ENCODE measurements around the gene TDRD12. TPM values are rescaled to one million over a fixed set of nuclear protein-coding genes. Genes with fewer than 3 reads are reported as not detected.
A peak's percentile ranks its signal among the peaks of the same experiment; 100 is the strongest.

Gene TDRD12
- total and polyA plus RNA-seq, 2 of the 13 experiments (the other 11 are each of a cell fraction or from before 2014, with no cell fraction given): 0.03 to 0.40 TPM

GRCh38 chr19:32675720-32676185 lies 43.8 kb upstream of the TDRD12 start, which contains the start of gene RGS9BP:
Gene RGS9BP (plus strand): TSS chr19:32675848. CDS start chr19:32676264, 416 bp downstream.
- peak within 1 kb of the TSS; percentile 51 for H3K27ac ChIP-seq (ENCODE audit: extremely low read length, insufficient read depth, low read length)
- peak within 1 kb of the TSS; percentile 65 for H3K9ac ChIP-seq (ENCODE audit: insufficient read depth, low read depth, low read length)
- peaks cover 21% of the 10 kb centered on the region for H4K20me1 ChIP-seq (ENCODE audit: insufficient read depth, low read length)
- DNase-seq (ENCODE audit: low spot score): peak; percentile 36
- peak; percentile 55 for ATAC-seq
- no peaks in the 10 kb centered on the region for H3K9me3 ChIP-seq (ENCODE audit: low read length)
- H3K4me1 ChIP-seq (ENCODE audit: insufficient read depth, low read length): peaks cover 58% of the 10 kb centered on the region
- H3K27me3 ChIP-seq (ENCODE audit: control insufficient read depth in 1 of 2, insufficient read depth in 2 of 2, low read length in 2 of 2): peaks cover 3 to 15% of the 10 kb centered on the region in 2 experiments; a peak in 4 of 5 replicates
- no TSS peak for BruUV-seq (replicated peaks)
- peak within 1 kb of the TSS; percentile 94 for H3K4me2 ChIP-seq (ENCODE audit: low read depth, low read length)
- H3K4me3 ChIP-seq (replicated peaks in 1 of 3; ENCODE audit: insufficient read depth in 1 of 3, low read depth in 2 of 3, low read length in 3 of 3): peak within 1 kb of the TSS; percentile 74 to 88 (median 85)
- H3K79me2 ChIP-seq (ENCODE audit: insufficient read depth, low read length): peaks cover 23% of the 10 kb centered on the region
- H2AFZ ChIP-seq (ENCODE audit: low read length): no peak within 1 kb of the TSS
- intact Hi-C loops (cut with micrococcal nuclease; ENCODE audit: unreplicated experiment): no loop called here
- H3K36me3 ChIP-seq (replicated peaks in 1 of 2; ENCODE audit: control insufficient read depth in 1 of 2, insufficient read depth in 2 of 2, low read length in 2 of 2): no peaks in the 10 kb centered on the region
- no peak for FAIRE-seq
- in situ Hi-C loops (cut with HindIII; ENCODE audit: extremely low pct_ligation_motif_present, low pct_unique_long_range_greater_than_20kb): loop anchor here (25.0 kb wide), 1 partner anchor 462 kb away; the partner anchor contains the start of gene WDR88
- POLR2A ChIA-PET: interaction anchor here (0.5 to 2.3 kb wide), 7 partner anchors 10 to 270 kb away, joined by 3 to 21 read pairs (median 3); partner anchors contain the start of genes DPY19L3, NUDT19 and SLC7A9
- CTCF ChIA-PET (ENCODE audit: low intra/inter-chr PET ratio, low total read pairs): no interaction called here
- WGBS (ENCODE audit: low lambda C conversion rate): 100% methylated on average over 3 of the region's 53 CpGs
- peak; percentile 12; the same call in 1 of the 2 replicates for TF ChIP-seq NRL (CRISPR knock-in tag; IDR thresholded peaks at IDR 0.05; ENCODE audit: borderline replicate concordance)
- peak; percentile 50; the same call in 1 of the 2 replicates for TF ChIP-seq ARID2 (CRISPR knock-in tag; IDR thresholded peaks at IDR 0.05; ENCODE audit: borderline replicate concordance)
- TF ChIP-seq ZNF446 (CRISPR knock-in tag; IDR thresholded peaks at IDR 0.05): 0 out of 2 replicates have a peak, but pooled peaks have one; percentile 21
- TF ChIP-seq MED8 (CRISPR knock-in tag; IDR thresholded peaks at IDR 0.05; ENCODE audit: insufficient replicate concordance): no peak
- TF ChIP-seq ZNF709 (CRISPR knock-in tag; IDR thresholded peaks at IDR 0.05): 0 out of 2 replicates have a peak, but pooled peaks have one; percentile 44
- TF ChIP-seq ZNF441 (CRISPR knock-in tag; IDR thresholded peaks at IDR 0.05; ENCODE audit: borderline replicate concordance): no peak
- 0 out of 2 replicates have a peak, but pooled peaks have one; percentile 9 for TF ChIP-seq MTA1 (CRISPR knock-in tag; IDR thresholded peaks at IDR 0.05; ENCODE audit: borderline replicate concordance)
- no peak for TF ChIP-seq HNRNPH1 (optimal IDR thresholded peaks at IDR 0.05; ENCODE audit: low read depth, low read length)
- TF ChIP-seq ZFP36L1 (CRISPR knock-in tag; IDR thresholded peaks at IDR 0.05): 0 out of 2 replicates have a peak, but pooled peaks have one; percentile 2
- TF ChIP-seq FOXA1 (IDR thresholded peaks at IDR 0.05): no peak
- TF ChIP-seq FOXA1 (CRISPR knock-in tag; IDR thresholded peaks at IDR 0.05): no peak
- TF ChIP-seq KDM5B (CRISPR knock-in tag; IDR thresholded peaks at IDR 0.05; ENCODE audit: borderline replicate concordance): 0 out of 2 replicates have a peak, but pooled peaks have one; percentile 23
- no peak for TF ChIP-seq MTF1 (CRISPR knock-in tag; IDR thresholded peaks at IDR 0.05)
- TF ChIP-seq HOXD1 (CRISPR knock-in tag; IDR thresholded peaks at IDR 0.05): no peak
- TF ChIP-seq KDM2A (CRISPR knock-in tag; IDR thresholded peaks at IDR 0.05; ENCODE audit: borderline replicate concordance, low read depth): peak; percentile 8; the same call in 1 of the 2 replicates
- no peak for TF ChIP-seq RNF219 (CRISPR knock-in tag; IDR thresholded peaks at IDR 0.05)
- 0 out of 2 replicates have a peak, but pooled peaks have one; percentile 19 for TF ChIP-seq ZNF563 (CRISPR knock-in tag; IDR thresholded peaks at IDR 0.05)
- 0 out of 2 replicates have a peak, but pooled peaks have one; percentile 21 for TF ChIP-seq IRX3 (CRISPR knock-in tag; IDR thresholded peaks at IDR 0.05; ENCODE audit: borderline replicate concordance, low read depth)
- TF ChIP-seq HNRNPL (IDR thresholded peaks at IDR 0.05; ENCODE audit: low read depth, low read length): 0 out of 2 replicates have a peak, but pooled peaks have one; percentile 17
- TF ChIP-seq ZNF788 (CRISPR knock-in tag; IDR thresholded peaks at IDR 0.05; ENCODE audit: borderline replicate concordance): no peak
- TF ChIP-seq CENPBD1 (CRISPR knock-in tag; IDR thresholded peaks at IDR 0.05; ENCODE audit: borderline replicate concordance, low read depth): no peak

Measured in HepG2 (cell line).